GM19455 (cell line): ENCODE measurements around the gene STAB1.

Experiments used
- ATAC-seq: cut with Tn5 transposase; IDR thresholded peaks from one replicate; pipeline ENCODE4 v1.9.1; 2021; ENCODE audit not compliant: unreplicated experiment

STAB1 gene

DNA sequence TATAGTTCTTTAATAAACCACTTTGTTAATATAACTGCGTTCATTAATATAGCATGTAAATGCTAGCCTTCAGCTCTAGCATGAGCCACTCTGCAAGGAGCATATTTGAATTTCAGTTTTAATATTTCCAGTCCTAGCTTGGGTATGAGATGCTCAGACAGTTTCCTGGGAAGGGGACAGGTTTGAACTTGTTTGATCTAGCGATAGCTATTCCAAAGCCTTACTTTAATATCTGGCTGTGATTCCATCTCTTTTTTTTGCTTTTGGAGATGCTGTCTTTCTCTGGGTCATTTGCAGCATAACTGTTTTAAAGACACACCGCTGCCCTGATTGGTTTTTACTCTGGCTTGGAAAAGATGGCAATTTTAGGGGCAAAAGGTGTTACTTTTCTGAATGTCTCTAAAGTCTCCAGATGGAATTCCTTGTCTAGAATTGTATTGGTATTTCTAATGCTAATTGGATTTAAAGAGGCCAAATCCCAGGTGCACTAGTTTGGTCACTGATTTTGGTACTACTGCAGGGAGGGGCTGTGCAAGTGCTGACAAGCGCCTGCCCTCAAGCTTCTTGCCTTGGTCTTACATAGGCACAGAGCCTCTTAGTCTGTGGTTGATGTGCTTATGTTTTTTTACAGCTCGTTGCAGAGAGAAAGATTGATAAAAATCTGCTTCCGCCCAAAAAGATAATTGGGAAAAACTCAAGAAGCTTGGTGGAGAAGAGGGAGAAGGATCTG is 36.9 kb upstream of the STAB1 start:
- no peak for ATAC-seq

GRCh38 chr3:52458770-52459545 is 36.2 kb upstream of the STAB1 start:
- ATAC-seq = no peak

DNA sequence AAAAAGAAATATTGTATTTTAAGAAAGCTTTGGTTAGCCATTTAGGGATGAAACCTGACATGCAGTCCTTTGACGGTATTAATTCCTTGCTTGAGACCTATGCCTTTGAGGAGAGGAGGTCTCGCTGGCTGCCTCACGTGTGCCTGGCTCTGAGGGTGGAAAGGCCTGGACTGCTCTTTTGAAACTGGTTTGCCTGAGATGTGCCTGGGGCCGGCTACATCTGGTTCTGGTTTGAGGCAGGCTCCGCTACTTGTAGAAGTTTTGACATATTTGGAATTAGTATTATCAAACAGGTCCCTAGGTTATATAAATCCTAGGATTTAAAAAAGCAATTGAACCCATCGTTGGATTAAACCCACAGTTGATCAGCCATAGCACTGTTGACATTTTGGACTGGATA is 33.3 kb upstream of the STAB1 start:
- no peak for ATAC-seq

GRCh38 chr3:52463416-52463815 is 31.7 kb upstream of the STAB1 start:
- ATAC-seq = no peak

- ATAC-seq = no peak
Measured at GRCh38 chr3:52468336-52468735, 26.8 kb upstream of the STAB1 start.

- no peak for ATAC-seq
Measured at GRCh38 chr3:52469001-52469400, 26.1 kb upstream of the STAB1 start.

GRCh38 chr3:52470920-52471319 is 24.2 kb upstream of the STAB1 start:
- no peak for ATAC-seq

GRCh38 chr3:52471371-52472238 is 23.5 kb upstream of the STAB1 start:
- ATAC-seq = no peak

GRCh38 chr3:52472239-52473000 is 22.7 kb upstream of the STAB1 start:
- ATAC-seq = no peak

DNA sequence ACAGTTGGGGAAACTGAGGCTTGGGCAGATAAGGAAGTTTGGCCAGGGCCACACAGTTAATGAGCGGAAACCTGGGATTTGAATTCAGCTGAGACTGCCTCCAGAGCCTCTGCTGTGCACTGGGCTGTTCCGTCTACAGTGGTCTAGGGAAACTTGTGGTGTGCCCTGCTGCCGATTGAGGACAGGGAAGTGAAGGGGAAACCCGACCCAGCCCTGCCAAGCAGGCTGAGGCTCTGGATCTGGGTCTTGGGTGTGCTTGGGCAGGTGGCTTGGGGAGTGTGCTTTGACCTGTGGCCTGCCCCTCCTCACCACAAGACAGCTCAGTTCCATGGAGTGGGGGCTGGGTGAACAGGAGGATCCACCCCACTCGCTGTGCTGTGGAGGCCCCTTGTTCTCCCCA is 22.1 kb upstream of the STAB1 start:
- ATAC-seq = no peak

DNA sequence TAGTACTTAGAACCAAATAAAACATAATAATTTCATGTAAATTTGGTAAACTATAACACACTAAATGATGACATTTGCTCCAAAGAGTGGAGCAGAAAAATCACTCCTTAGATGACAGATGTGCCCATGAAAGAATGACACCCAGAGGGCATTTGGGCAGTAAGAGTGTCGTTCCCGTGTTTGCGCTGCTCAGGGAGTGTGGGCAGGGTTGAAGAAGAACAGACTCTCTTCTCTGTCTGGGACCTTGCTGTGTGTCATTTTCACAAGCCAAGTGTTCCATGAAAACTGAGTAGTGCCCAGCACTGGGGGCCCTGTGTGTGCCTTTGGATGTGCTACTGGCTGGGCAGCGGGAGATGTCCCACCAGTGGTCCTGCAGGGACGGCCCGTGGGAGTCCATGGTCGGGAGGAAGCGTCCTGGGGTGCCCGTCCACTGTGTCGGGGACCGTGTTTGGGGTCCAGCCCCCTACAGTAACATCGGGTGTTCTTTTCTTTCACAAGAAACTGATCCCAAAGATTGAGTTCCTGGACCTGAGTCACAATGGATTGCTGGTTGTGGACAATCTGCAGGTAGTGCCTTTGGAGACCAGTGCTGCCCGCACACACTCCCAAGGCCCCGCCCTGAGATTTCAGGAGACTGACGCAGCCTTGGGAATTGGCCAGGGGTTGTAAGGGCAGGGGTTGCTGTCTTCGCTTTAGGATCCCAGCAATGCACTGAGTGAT is 17.9 kb upstream of the STAB1 start:
- no peak for ATAC-seq

DNA sequence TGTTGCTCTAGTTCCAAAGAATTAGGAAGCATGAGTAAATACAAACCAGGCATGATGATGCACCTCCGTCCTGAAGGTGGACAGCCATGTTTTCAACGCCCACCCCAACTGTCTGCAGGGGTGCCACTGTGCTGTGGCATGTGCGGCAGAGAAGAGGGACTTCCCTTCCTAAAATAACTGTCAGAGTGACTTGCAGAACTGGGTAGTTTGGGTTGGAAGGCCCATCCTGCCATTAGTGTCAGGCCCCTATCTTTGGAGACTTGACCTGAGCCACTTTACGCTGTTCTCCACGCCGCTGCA is 17.4 kb upstream of the STAB1 start:
- ATAC-seq = no peak

GRCh38 chr3:52479037-52479876 is 15.9 kb upstream of the STAB1 start:
- no peak for ATAC-seq

- ATAC-seq = no peak
Measured at GRCh38 chr3:52479877-52480575, 15.1 kb upstream of the STAB1 start.

GRCh38 chr3:52480768-52481715 is 14.1 kb upstream of the STAB1 start:
- no peak for ATAC-seq

DNA sequence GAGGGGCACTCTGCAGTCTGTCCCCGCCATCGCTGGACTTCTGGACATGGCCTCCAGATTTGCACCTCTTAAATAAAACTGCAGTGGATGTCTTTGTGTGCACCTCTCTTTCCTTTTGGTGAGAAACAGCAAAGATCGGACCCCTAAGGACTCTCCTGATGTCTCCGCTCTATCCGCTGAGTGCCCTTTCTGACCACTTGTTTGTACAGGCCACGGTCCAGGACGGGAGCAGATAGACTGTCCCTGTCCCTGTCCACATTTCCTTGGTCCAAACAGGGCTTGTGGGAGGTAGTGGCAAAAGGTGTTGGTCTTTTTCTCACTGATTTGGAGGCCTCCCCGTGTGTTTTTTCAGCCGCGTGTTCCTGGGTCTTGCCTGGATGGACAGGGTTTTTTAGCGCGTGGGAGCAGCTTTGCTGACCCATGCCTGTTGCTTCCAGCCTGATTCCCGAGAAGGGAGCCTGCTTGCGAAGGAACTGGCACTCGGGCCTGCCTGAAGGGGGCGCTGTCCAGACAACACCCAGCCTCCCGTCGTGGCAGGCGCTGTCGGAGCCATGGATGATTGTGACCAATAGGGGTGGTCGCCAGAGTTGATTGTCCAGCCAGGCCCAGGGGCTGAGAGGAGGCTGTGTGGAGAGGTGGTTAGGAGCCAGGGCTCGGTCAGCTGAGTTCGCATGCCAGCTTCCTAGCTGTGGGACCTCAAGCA is 13.2 kb upstream of the STAB1 start:
- ATAC-seq = no peak

GRCh38 chr3:52483081-52483480 is 12.1 kb upstream of the STAB1 start:
- no peak for ATAC-seq
